Mesenchymal stem cell (in vitro differentiated cells and primary cell): ENCODE data around the gene ART3.
A peak's percentile ranks its signal among the peaks of the same experiment; 100 is the strongest.

ENCODE experiments used
- DNase-seq: peaks from one replicate; pipeline ENCODE4 v3.0.0-alpha.2; 2013
- H2AFZ ChIP-seq: one replicate; pipeline ENCODE4 v1.6.1; 2013; ENCODE audit warnings: low read depth, mild to moderate bottlenecking, control low read depth, inconsistent platforms, low read length, moderate library complexity
- H2AK5ac ChIP-seq: 2 replicates; pipeline ENCODE4 v1.6.1; 2013; ENCODE audit warnings: low read length, moderate library complexity, mild to moderate bottlenecking, inconsistent platforms; ENCODE audit not compliant: severe bottlenecking
- H2BK120ac ChIP-seq: one replicate; pipeline ENCODE4 v1.6.1; 2013; ENCODE audit warnings: low read depth, mild to moderate bottlenecking, inconsistent platforms, low read length, moderate library complexity
- H2BK12ac ChIP-seq, 2 experiments: one replicate each; pipeline ENCODE4 v1.6.1; 2013; ENCODE audit warnings: inconsistent platforms in 2 of 2, low read length in 2 of 2, mild to moderate bottlenecking in 2 of 2, moderate library complexity in 2 of 2, control low read depth in 1 of 2
- H2BK15ac ChIP-seq: one replicate; pipeline ENCODE4 v1.6.1; 2013; ENCODE audit warnings: mild to moderate bottlenecking, low read depth, inconsistent platforms; ENCODE audit not compliant: poor library complexity, severe bottlenecking
- H2BK5ac ChIP-seq: 2 replicates; pipeline ENCODE4 v1.6.1; 2013; ENCODE audit warnings: low read depth, mild to moderate bottlenecking, low read length, control low read depth, inconsistent platforms; ENCODE audit not compliant: poor library complexity, severe bottlenecking
- H3K14ac ChIP-seq, 2 experiments: one replicate each; pipeline ENCODE4 v1.6.1; 2013; ENCODE audit warnings: inconsistent platforms in 2 of 2, low read length in 2 of 2, control low read depth in 1 of 2, mild to moderate bottlenecking in 1 of 2, moderate library complexity in 1 of 2
- H3K18ac ChIP-seq, 2 experiments: one replicate each; pipeline ENCODE4 v1.6.1; 2013; ENCODE audit warnings: inconsistent platforms in 2 of 2, low read length in 2 of 2, control low read depth in 1 of 2, low read depth in 1 of 2, mild to moderate bottlenecking in 1 of 2
- H3K23ac ChIP-seq, 2 experiments: one replicate each; pipeline ENCODE4 v1.6.1; 2013; ENCODE audit warnings: inconsistent platforms in 2 of 2, low read length in 2 of 2, mild to moderate bottlenecking in 2 of 2, moderate library complexity in 2 of 2, control low read depth in 1 of 2
- H3K27ac ChIP-seq: 2 replicates; pipeline ENCODE4 v1.5.1; 2013; ENCODE audit warnings: mild to moderate bottlenecking, moderate library complexity, low read length, control low read depth, inconsistent platforms; ENCODE audit not compliant: poor library complexity, severe bottlenecking
- H3K27me3 ChIP-seq, 2 experiments: 2 replicates each; pipeline versions ENCODE4 v1.6.1 to v1.7.0; 2013; ENCODE audit warnings: low read length in 2 of 2, mild to moderate bottlenecking in 2 of 2, moderate library complexity in 2 of 2, control low read depth in 1 of 2, inconsistent platforms in 1 of 2; ENCODE audit not compliant: control insufficient read depth in 1 of 2, insufficient read depth in 1 of 2
- H3K36me3 ChIP-seq, 2 experiments: 2 replicates each; pipeline versions ENCODE4 v1.6.1 to v1.7.0; 2013; ENCODE audit warnings: low read length in 2 of 2, control low read depth in 1 of 2, inconsistent platforms in 1 of 2, low read depth in 1 of 2, mild to moderate bottlenecking in 1 of 2; ENCODE audit not compliant: insufficient read depth in 2 of 2, control insufficient read depth in 1 of 2
- H3K4ac ChIP-seq, 2 experiments: one replicate each; pipeline ENCODE4 v1.6.1; 2013; ENCODE audit warnings: inconsistent platforms in 2 of 2, low read length in 2 of 2, mild to moderate bottlenecking in 2 of 2, moderate library complexity in 2 of 2, control low read depth in 1 of 2, low read depth in 1 of 2
- H3K4me1 ChIP-seq: 2 replicates; pipeline ENCODE4 v1.6.1; 2013; ENCODE audit warnings: low read depth, low read length, control low read depth; ENCODE audit not compliant: control insufficient read depth, insufficient read depth
- H3K4me2 ChIP-seq: 2 replicates; pipeline ENCODE4 v1.6.1; 2013; ENCODE audit warnings: low read length, mild to moderate bottlenecking, inconsistent platforms; ENCODE audit not compliant: poor library complexity, severe bottlenecking
- H3K4me3 ChIP-seq, 2 experiments: 2 replicates each; pipeline versions ENCODE4 v1.5.1 to v1.7.0; 2013; ENCODE audit warnings: low read length in 2 of 2, mild to moderate bottlenecking in 2 of 2, control low read depth in 1 of 2, low read depth in 1 of 2; ENCODE audit not compliant: insufficient read depth in 1 of 2
- H3K79me1 ChIP-seq: replicated peaks from 2 replicates; pipeline ENCODE4 v1.6.1; 2013; ENCODE audit warnings: mild to moderate bottlenecking, control low read depth, low read length, inconsistent platforms; ENCODE audit not compliant: poor library complexity, severe bottlenecking
- H3K9ac ChIP-seq: 2 replicates; pipeline ENCODE4 v1.7.0; 2013; ENCODE audit warnings: mild to moderate bottlenecking, low read length, moderate library complexity
- H3K9me3 ChIP-seq: 2 replicates; pipeline ENCODE4 v1.7.0; 2013; ENCODE audit warnings: mild to moderate bottlenecking, low read length; ENCODE audit not compliant: control insufficient read depth
- H4K8ac ChIP-seq: one replicate; pipeline ENCODE4 v1.6.1; 2013; ENCODE audit warnings: inconsistent platforms, mild to moderate bottlenecking, low read length, moderate library complexity
- H4K91ac ChIP-seq: one replicate; pipeline ENCODE4 v1.6.1; 2013; ENCODE audit warnings: mild to moderate bottlenecking, low read length, inconsistent platforms
- WGBS: methylation state at CpG from one replicate; pipeline ENCODE4 v1.1.7; 2013; ENCODE audit warnings: mixed read lengths; 5-methylcytosine and 5-hydroxymethylcytosine counted together

Gene ART3

DNA sequence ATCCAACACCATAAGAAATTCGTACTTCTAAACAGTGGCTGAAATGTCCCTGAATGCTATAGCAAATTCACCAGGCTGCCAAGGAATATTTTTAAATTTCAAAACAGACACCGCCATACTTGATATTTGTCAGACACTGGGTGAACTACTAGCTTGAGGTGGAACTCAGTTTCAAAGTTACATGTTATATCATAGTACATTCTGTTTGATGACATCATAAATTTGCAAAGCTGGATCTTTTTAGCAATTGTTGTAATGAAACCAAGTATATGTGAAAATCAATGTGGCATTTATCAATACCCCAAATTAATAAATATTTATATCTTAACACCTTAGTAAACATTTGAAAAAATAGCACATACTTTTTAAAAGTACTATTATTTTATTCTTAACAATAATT is 14.2 kb downstream of the ART3 start:
- no peak overlapping the region for H2BK15ac ChIP-seq
- no peak overlapping the region for H2AFZ ChIP-seq
- 91% methylated on average over 1 of the region's 2 CpGs for WGBS
- no peak overlapping the region for H3K4me2 ChIP-seq
- H3K27me3 ChIP-seq: no peaks in the 10 kb centered on the region
- DNase-seq: no peak
- H3K18ac ChIP-seq: no peak overlapping the region
- H4K8ac ChIP-seq: no peak overlapping the region
- no peak overlapping the region for H3K23ac ChIP-seq
- H3K4me3 ChIP-seq: no peak overlapping the region
- H3K27ac ChIP-seq: no peak overlapping the region
- no peak overlapping the region for H2AK5ac ChIP-seq
- H3K14ac ChIP-seq: no peak overlapping the region
- H3K79me1 ChIP-seq: no peaks in the 10 kb centered on the region
- H2BK12ac ChIP-seq: no peak overlapping the region
- no peak overlapping the region for H2BK120ac ChIP-seq
- H2BK5ac ChIP-seq: no peak overlapping the region
- H3K36me3 ChIP-seq: no peaks in the 10 kb centered on the region
- H4K91ac ChIP-seq: no peak overlapping the region
- no peak overlapping the region for H3K4ac ChIP-seq
- H3K4me1 ChIP-seq: no peaks in the 10 kb centered on the region
- H3K9me3 ChIP-seq: no peaks in the 10 kb centered on the region
- no peak overlapping the region for H3K9ac ChIP-seq

DNA sequence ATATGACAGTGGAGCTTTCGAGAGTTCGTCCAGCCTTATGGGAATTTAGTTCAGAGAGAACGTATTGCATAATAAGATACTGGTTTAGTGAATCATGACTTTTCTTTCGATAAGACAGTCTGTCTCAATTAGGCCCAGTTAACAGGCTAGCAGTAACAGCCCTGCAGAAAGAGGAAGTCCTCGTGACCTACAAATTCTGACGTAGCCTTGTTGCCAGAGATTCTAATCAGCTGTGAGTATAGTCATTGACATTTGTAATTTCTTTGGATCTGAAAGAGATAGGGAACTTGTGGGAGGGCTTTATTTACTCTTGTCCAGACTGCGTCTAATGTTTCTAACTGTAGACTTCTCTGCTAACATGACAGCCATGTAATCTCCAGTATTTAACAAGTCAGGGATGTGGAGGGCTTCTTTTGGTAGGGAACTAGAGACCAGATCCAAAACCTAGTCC is 15.8 kb downstream of the ART3 start:
- 49% methylated on average over 6 of the region's 7 CpGs for WGBS
- Histone ChIP-seq H2AK5ac (no peak overlapping the region), H3K36me3 (no peaks in the 10 kb centered on the region), H3K23ac (no peak overlapping the region), H3K27ac (no peak overlapping the region), H3K4ac (no peak overlapping the region), H2BK120ac (no peak overlapping the region), H3K14ac (no peak overlapping the region), H3K9me3 (no peaks in the 10 kb centered on the region), H3K4me3 (no peak overlapping the region), H3K18ac (no peak overlapping the region), H3K4me1 (no peaks in the 10 kb centered on the region), H3K79me1 (no peaks in the 10 kb centered on the region), H2AFZ (no peak overlapping the region), H2BK5ac (no peak overlapping the region), H4K8ac (no peak overlapping the region), H3K4me2 (no peak overlapping the region), H4K91ac (no peak overlapping the region), H2BK15ac (no peak overlapping the region), H3K27me3 (no peaks in the 10 kb centered on the region), H3K9ac (peak overlapping the region; percentile 52), H2BK12ac (no peak overlapping the region)
- peak; percentile 97 for DNase-seq

DNA sequence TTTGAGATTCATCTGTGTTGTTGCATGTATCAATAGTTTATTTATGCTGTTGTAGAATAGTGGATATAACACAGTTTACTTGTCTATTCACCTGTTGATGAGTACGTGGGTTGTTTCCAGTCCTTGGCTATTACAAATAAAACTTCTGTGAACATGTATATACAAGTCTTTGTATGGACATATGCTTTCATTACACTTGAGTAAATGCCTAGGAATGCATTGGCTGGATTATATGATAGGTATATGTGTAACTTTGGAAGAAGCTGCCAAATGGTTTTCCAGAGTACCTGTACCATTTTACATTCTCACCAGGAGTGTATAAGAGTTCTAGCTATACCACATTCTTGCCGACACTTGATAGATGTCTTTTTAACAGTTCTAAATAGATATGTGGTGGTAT is 16.5 kb downstream of the ART3 start:
- H4K8ac ChIP-seq: no peak overlapping the region
- no peak overlapping the region for H3K27ac ChIP-seq
- H3K4me3 ChIP-seq: no peak overlapping the region
- H3K27me3 ChIP-seq: no peaks in the 10 kb centered on the region
- H3K4me1 ChIP-seq: no peaks in the 10 kb centered on the region
- no peak overlapping the region for H3K18ac ChIP-seq
- no peak overlapping the region for H3K9ac ChIP-seq
- H3K14ac ChIP-seq: no peak overlapping the region
- no peak overlapping the region for H4K91ac ChIP-seq
- no peak overlapping the region for H2AFZ ChIP-seq
- no peaks in the 10 kb centered on the region for H3K36me3 ChIP-seq
- H2BK5ac ChIP-seq: no peak overlapping the region
- H3K79me1 ChIP-seq: no peaks in the 10 kb centered on the region
- no peak for DNase-seq
- H2BK12ac ChIP-seq: no peak overlapping the region
- H3K4ac ChIP-seq: no peak overlapping the region
- H3K23ac ChIP-seq: no peak overlapping the region
- WGBS: no CpG with 5 or more reads among the region's 2 CpGs
- no peak overlapping the region for H2BK120ac ChIP-seq
- no peak overlapping the region for H2BK15ac ChIP-seq
- H3K4me2 ChIP-seq: no peak overlapping the region
- no peaks in the 10 kb centered on the region for H3K9me3 ChIP-seq
- no peak overlapping the region for H2AK5ac ChIP-seq

DNA sequence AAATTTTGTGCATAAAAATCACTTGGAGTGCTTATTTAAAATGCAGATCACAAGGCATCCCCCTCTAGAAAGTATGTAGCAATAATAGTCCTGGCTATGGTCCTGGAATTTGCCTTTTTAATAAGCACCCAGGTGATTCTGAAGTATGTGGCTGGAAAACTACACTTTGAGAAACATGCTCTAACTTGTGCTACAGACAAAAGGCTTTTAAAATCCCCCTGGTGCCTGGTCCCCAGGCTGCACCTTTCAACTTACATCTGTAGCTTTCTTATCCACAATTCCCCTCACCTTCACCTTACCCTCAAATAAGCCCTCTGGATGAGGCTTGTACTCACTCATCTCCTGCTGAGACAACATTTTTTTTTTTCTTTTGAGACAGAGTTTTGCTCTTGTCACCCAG is 21.1 kb downstream of the ART3 start:
- no peak overlapping the region for H3K23ac ChIP-seq
- H3K4me2 ChIP-seq: no peak overlapping the region
- H3K9me3 ChIP-seq: no peaks in the 10 kb centered on the region
- no peak overlapping the region for H2BK120ac ChIP-seq
- H3K27ac ChIP-seq: no peak overlapping the region
- no peak overlapping the region for H4K8ac ChIP-seq
- H3K18ac ChIP-seq: no peak overlapping the region
- H3K4ac ChIP-seq: no peak overlapping the region
- no peaks in the 10 kb centered on the region for H3K36me3 ChIP-seq
- no peak overlapping the region for H2BK5ac ChIP-seq
- DNase-seq: no peak
- H2BK12ac ChIP-seq: no peak overlapping the region
- H3K9ac ChIP-seq: no peak overlapping the region
- H3K79me1 ChIP-seq: no peaks in the 10 kb centered on the region
- no peaks in the 10 kb centered on the region for H3K4me1 ChIP-seq
- H2AFZ ChIP-seq: no peak overlapping the region
- no peak overlapping the region for H3K4me3 ChIP-seq
- H3K14ac ChIP-seq: no peak overlapping the region
- H2BK15ac ChIP-seq: no peak overlapping the region
- no peak overlapping the region for H2AK5ac ChIP-seq
- no peaks in the 10 kb centered on the region for H3K27me3 ChIP-seq
- H4K91ac ChIP-seq: no peak overlapping the region
